Endothelial cell of umbilical vein (primary cell): ENCODE results near the gene MUC5AC. TPM values are rescaled to one million over a fixed set of nuclear protein-coding genes. Genes with fewer than 3 reads are reported as not detected.

Source experiments
- BruUV-seq: library from RNA; stranded (reverse); fragments of 400-500 nt; replicated peaks from 2 replicates; lab custom pipeline; 2021; lab: Mats Ljungman, UMichigan
- CTCF ChIA-PET: fragments of 300-600, 350-600 bp; sonication (Branson Sonifier 250); formaldehyde crosslinking; loops from one replicate; lab custom pipeline; 2021; ENCODE audit warnings: antibody characterized with exemption, inconsistent platforms; lab: Charles Lee
- POLR2A ChIA-PET: fragments of 300-600, 350-600 bp; sonication (Branson Sonifier 250); formaldehyde crosslinking; loops from one replicate; lab custom pipeline; 2021; ENCODE audit warnings: antibody characterized with exemption, inconsistent platforms; lab: Charles Lee
- DNase-seq: peaks from one replicate; pipeline ENCODE4 v3.0.0-alpha.2; 2011; ENCODE audit warnings: low read depth, low spot score
- FAIRE-seq: peaks from 2 replicates; lab custom pipeline; 2011; peaks lifted over from hg19 to GRCh38; lab: Jason Lieb, UNC
- H2AFZ ChIP-seq: 2 replicates; pipeline ENCODE4 v1.6.0; 2012; ENCODE audit warnings: low read depth, low read length, control low read depth, inconsistent platforms
- H3K27ac ChIP-seq: 2 replicates; pipeline ENCODE4 v1.5.1; 2011; ENCODE audit warnings: low read depth, mild to moderate bottlenecking, control low read depth, low read length, moderate library complexity; ENCODE audit not compliant: insufficient read depth
- H3K27me3 ChIP-seq, 2 experiments: 2 replicates each; pipeline versions ENCODE4 v1.6.0 to v1.6.1; 2011; ENCODE audit warnings: low read length in 2 of 2, mixed read lengths in 1 of 2; ENCODE audit not compliant: control insufficient read depth in 2 of 2, insufficient read depth in 2 of 2
- H3K36me3 ChIP-seq, 2 experiments: 2 replicates in 1 of 2; 3 replicates in 1 of 2; pipeline ENCODE4 v1.5.1; 2011; ENCODE audit warnings: low read length in 2 of 2, mild to moderate bottlenecking in 1 of 2, moderate library complexity in 1 of 2; ENCODE audit not compliant: control insufficient read depth in 2 of 2, insufficient read depth in 2 of 2; ENCODE audit errors: extremely low read depth in 1 of 2
- H3K4me1 ChIP-seq: 3 replicates; pipeline ENCODE4 v1.5.1; 2011; ENCODE audit warnings: mild to moderate bottlenecking, low read length; ENCODE audit not compliant: control insufficient read depth, insufficient read depth; ENCODE audit errors: extremely low read depth
- H3K4me2 ChIP-seq: 2 replicates; pipeline ENCODE4 v1.6.1; 2011; ENCODE audit warnings: low read length, control low read depth, mixed read lengths; ENCODE audit not compliant: insufficient read depth
- H3K4me3 ChIP-seq, 3 experiments: fragments of 200-600 bp in 1 of 3; sonication (generic), shearing (Covaris generic) in 1 of 3; replicated peaks in 1 of 3; 2 replicates each; pipeline ENCODE4 v1.5.1; 2011 to 2016; ENCODE audit warnings: control low read depth in 3 of 3, low read length in 3 of 3, mild to moderate bottlenecking in 2 of 3, inconsistent platforms in 1 of 3, low read depth in 1 of 3, moderate library complexity in 1 of 3; ENCODE audit not compliant: insufficient read depth in 1 of 3
- H3K79me2 ChIP-seq: 2 replicates; pipeline ENCODE4 v1.6.0; 2012; ENCODE audit warnings: low read length, inconsistent platforms; ENCODE audit not compliant: control insufficient read depth, insufficient read depth
- H3K9ac ChIP-seq: replicated peaks from 2 replicates; pipeline ENCODE3; 2011; ENCODE audit warnings: low read length, control low read depth; ENCODE audit not compliant: insufficient read depth; ENCODE audit errors: extremely low read depth
- H3K9me1 ChIP-seq: replicated peaks from 3 replicates; pipeline ENCODE4 v1.6.0; 2011; ENCODE audit warnings: mild to moderate bottlenecking, low read length; ENCODE audit not compliant: control insufficient read depth, insufficient read depth; ENCODE audit errors: extremely low read depth
- H3K9me3 ChIP-seq: replicated peaks from 2 replicates; pipeline ENCODE4 v1.5.1; 2012; ENCODE audit warnings: low read length, inconsistent platforms; ENCODE audit not compliant: control insufficient read depth, insufficient read depth
- H4K20me1 ChIP-seq: replicated peaks from 2 replicates; pipeline ENCODE3; 2011; ENCODE audit warnings: mild to moderate bottlenecking, low read length; ENCODE audit not compliant: control insufficient read depth, insufficient read depth; ENCODE audit errors: extremely low read depth
- EZH2 ChIP-seq: IDR thresholded peaks from 2 replicates; pipeline ENCODE4 v1.6.1; 2012; ENCODE audit warnings: borderline replicate concordance, low read depth, mild to moderate bottlenecking, moderate library complexity, low read length, inconsistent platforms; ENCODE audit not compliant: severe bottlenecking
- MYC ChIP-seq: IDR thresholded peaks from one replicate; pipeline ENCODE4 v1.6.1; 2011; ENCODE audit warnings: mild to moderate bottlenecking, low read depth, low read length
- dilution Hi-C: fragments of 300-500 bp; cut with MboI; formaldehyde crosslinking; loops from one replicate; pipeline ENCODE4 v1.15.0; 2019; ENCODE audit warnings: low sequenced_read_pairs; ENCODE audit not compliant: extremely low pct_ligation_motif_present
- intact Hi-C: fragments of 100-400 bp; cut with micrococcal nuclease; formaldehyde crosslinking; loops from one replicate; pipeline ENCODE4 v1.10.0; 2022
- polyA plus RNA-seq, 4 experiments: library from polyadenylated mRNA; depleted of rRNA in 3 of 4; stranded (reverse) in 3 of 4; unstranded in 1 of 4; fragments of >200 nt; gene quantifications; 2 replicates each; pipeline versions ENCODE4 v1.2.1 to v1.2.3, GENCODE V29; 2011 to 2012; ENCODE audit warnings: missing spikeins in 1 of 4
- total RNA-seq: library from RNA; stranded (reverse); gene quantifications from 2 replicates; pipeline ENCODE4 v1.2.3, GENCODE V29; 2021

Gene MUC5AC
- total and polyA plus RNA-seq, 2 donors (not counting 3 experiments of a cell fraction or from before 2014, with no cell fraction given), result not detected

GRCh38 chr11:1127664-1128162, 30.0 kb upstream of the MUC5AC start:
- no peak overlapping the region for H3K9ac ChIP-seq
- no peak overlapping the region for H3K4me3 ChIP-seq
- intact Hi-C loops (no loop called here), dilution Hi-C loops (no loop called here)
- H3K9me3 ChIP-seq, result no peaks in the 10 kb centered on the region
- no peaks in the 10 kb centered on the region for H3K79me2 ChIP-seq
- no peak overlapping the region for H3K27ac ChIP-seq
- H3K4me2 ChIP-seq, result no peak overlapping the region
- no peaks in the 10 kb centered on the region for H3K4me1 ChIP-seq
- CTCF ChIA-PET, result no interaction called here
- no TSS peak for BruUV-seq
- FAIRE-seq (no peak), DNase-seq (no peak)
- no peaks in the 10 kb centered on the region for H3K9me1 ChIP-seq
- POLR2A ChIA-PET, result interaction anchor here (0.7 kb wide), 1 partner anchor 248 kb away, joined by 5 read pairs; no protein-coding TSS in a partner anchor
- no peaks in the 10 kb centered on the region for H3K36me3 ChIP-seq
- H2AFZ ChIP-seq, result no peak overlapping the region
- H4K20me1 ChIP-seq, result no peaks in the 10 kb centered on the region
- no peaks in the 10 kb centered on the region for H3K27me3 ChIP-seq
- TF ChIP-seq EZH2, result no peak

GRCh38 chr11:1128311-1129142, 29.2 kb upstream of the MUC5AC start:
- Histone ChIP-seq H3K4me3 (no peak overlapping the region), H3K27ac (no peak overlapping the region), H2AFZ (no peak overlapping the region), H3K9me1 (no peaks in the 10 kb centered on the region), H3K4me1 (no peaks in the 10 kb centered on the region), H4K20me1 (no peaks in the 10 kb centered on the region), H3K4me2 (no peak overlapping the region), H3K9ac (no peak overlapping the region), H3K27me3 (no peaks in the 10 kb centered on the region), H3K79me2 (no peaks in the 10 kb centered on the region), H3K9me3 (no peaks in the 10 kb centered on the region), H3K36me3 (no peaks in the 10 kb centered on the region)
- no TSS peak for BruUV-seq
- no peak for DNase-seq
- dilution Hi-C loops, result no loop called here
- TF ChIP-seq MYC, result no peak
- POLR2A ChIA-PET, result interaction anchor here (0.7 kb wide), 1 partner anchor 249 kb away, joined by 5 read pairs; no protein-coding TSS in a partner anchor
- intact Hi-C loops, result no loop called here
- no peak for FAIRE-seq
- CTCF ChIA-PET, result no interaction called here
